Lower lobe of right lung (tissue), 2 donors: ENCODE data around the gene HTR3A. TPM values are rescaled to one million over a fixed set of nuclear protein-coding genes. Genes with fewer than 3 reads are reported as not detected.
"Not testable (repeated sequence)": the region's sequence is repeated elsewhere in the genome, so short reads cannot be mapped to it uniquely, and the experiment has no call there.

ENCODE experiments used
- ATAC-seq, 2 donors: fragments of 200-7000 bp; cut with Tn5 transposase; one replicate each; pipeline ENCODE4 v1.9.1; 2020 to 2022; ENCODE audit warnings: mild to moderate bottlenecking in 2 of 2, moderate library complexity in 2 of 2
- DNase-seq: peaks from one replicate; pipeline ENCODE4 v3.0.0-alpha.2; 2020
- H3K27ac ChIP-seq: fragments of 200-600 bp; one replicate; pipeline ENCODE4 v1.8.0; 2022
- H3K27me3 ChIP-seq: fragments of 200-600 bp; one replicate; pipeline ENCODE4 v1.8.0; 2022; ENCODE audit warnings: low read depth
- H3K36me3 ChIP-seq: fragments of 200-600 bp; one replicate; pipeline ENCODE4 v1.8.0; 2022; ENCODE audit warnings: mild to moderate bottlenecking
- H3K4me1 ChIP-seq: fragments of 200-600 bp; one replicate; pipeline ENCODE4 v1.8.0; 2022
- H3K4me3 ChIP-seq: fragments of 200-600 bp; one replicate; pipeline ENCODE4 v1.8.0; 2022; ENCODE audit warnings: mild to moderate bottlenecking
- H3K9me3 ChIP-seq: fragments of 200-600 bp; one replicate; pipeline ENCODE4 v1.8.0; 2022
- CTCF ChIP-seq: fragments of 200-600 bp; IDR thresholded peaks from one replicate; pipeline ENCODE4 v1.8.0; 2022; ENCODE audit warnings: antibody characterized with exemption, mild to moderate bottlenecking
- intact Hi-C: fragments of 100-400 bp; cut with DNase I; formaldehyde crosslinking; loops from one replicate; pipeline ENCODE4 v1.11.0; 2022
- total RNA-seq: library from RNA; stranded (reverse); fragmentation: NEBNext Ultra II Directional; extraction: Animal tissue kit (Norgen Biotek cat#: 25700); gene quantifications from one replicate; pipeline ENCODE4 v1.2.1, GENCODE V29; 2021
- donor health status: DM: no; HTN: yes; CAD: no; lungs with severe emphysema.

The HTR3A gene
- total RNA-seq, 1 donor from 2014 or later: not detected

GRCh38 chr11:113934761-113935160 is 40.1 kb upstream of the HTR3A start:
- H3K9me3 ChIP-seq: no peaks in the 10 kb centered on the region
- ATAC-seq (no peak), DNase-seq (no peak)
- no peak for TF ChIP-seq CTCF
- no peaks in the 10 kb centered on the region for H3K36me3 ChIP-seq
- peaks cover 2% of the 10 kb centered on the region for H3K27me3 ChIP-seq
- intact Hi-C loops: no loop called here
- H3K4me1 ChIP-seq: no peaks in the 10 kb centered on the region
- no peak overlapping the region for H3K4me3 ChIP-seq
- H3K27ac ChIP-seq: no peak overlapping the region

- Histone ChIP-seq H3K36me3 (no peaks in the 10 kb centered on the region), H3K27ac (no peak overlapping the region), H3K27me3 (peaks cover 2% of the 10 kb centered on the region), H3K9me3 (no peaks in the 10 kb centered on the region), H3K4me3 (no peak overlapping the region), H3K4me1 (no peaks in the 10 kb centered on the region)
- ATAC-seq (no peak), DNase-seq (no peak)
- no peak for TF ChIP-seq CTCF
- intact Hi-C loops: no loop called here
Observed at GRCh38 chr11:113935858-113936257, 39.0 kb upstream of the HTR3A start.

GRCh38 chr11:113937918-113938317 is 37.0 kb upstream of the HTR3A start:
- intact Hi-C loops: no loop called here
- Histone ChIP-seq H3K27ac (no peak overlapping the region), H3K4me1 (no peaks in the 10 kb centered on the region), H3K27me3 (peaks cover 2% of the 10 kb centered on the region), H3K4me3 (no peak overlapping the region), H3K36me3 (no peaks in the 10 kb centered on the region), H3K9me3 (no peaks in the 10 kb centered on the region)
- no peak for ATAC-seq
- TF ChIP-seq CTCF: no peak
- DNase-seq: no peak

- ATAC-seq (no peak), DNase-seq (no peak)
- no peaks in the 10 kb centered on the region for H3K9me3 ChIP-seq
- H3K4me3 ChIP-seq: no peak overlapping the region
- H3K36me3 ChIP-seq: no peaks in the 10 kb centered on the region
- no peak for TF ChIP-seq CTCF
- H3K27ac ChIP-seq: no peak overlapping the region
- intact Hi-C loops: no loop called here
- no peaks in the 10 kb centered on the region for H3K4me1 ChIP-seq
- peaks cover 4% of the 10 kb centered on the region for H3K27me3 ChIP-seq
Observed at GRCh38 chr11:113942256-113942655, 32.7 kb upstream of the HTR3A start.

GRCh38 chr11:113946162-113946561 is 28.7 kb upstream of the HTR3A start:
- H3K4me1 ChIP-seq, H3K36me3 ChIP-seq, H3K9me3 ChIP-seq, H3K27me3 ChIP-seq, DNase-seq, ATAC-seq, intact Hi-C loops, H3K27ac ChIP-seq, H3K4me3 ChIP-seq: not testable (repeated sequence)

- ATAC-seq: no peak
- intact Hi-C loops: no loop called here
- Histone ChIP-seq H3K4me1 (no peaks in the 10 kb centered on the region), H3K9me3 (no peaks in the 10 kb centered on the region), H3K36me3 (no peaks in the 10 kb centered on the region), H3K27me3 (peaks cover 4% of the 10 kb centered on the region), H3K4me3 (no peak overlapping the region), H3K27ac (no peak overlapping the region)
- TF ChIP-seq CTCF: no peak
- no peak for DNase-seq
Observed at GRCh38 chr11:113947994-113948393, 26.9 kb upstream of the HTR3A start.
